Kidney tubule cell (primary cell): Measurements from ENCODE around the gene ABCF2.

Experiments used
- DNase-seq: peaks from one replicate; pipeline ENCODE4 v3.0.0-alpha.2; 2018; ENCODE audit warnings: low spot score

Gene ABCF2

GRCh38 chr7:151225948-151226510 is 976 bp downstream of the ABCF2 start:
- no peak for DNase-seq

- no peak for DNase-seq
Measured at GRCh38 chr7:151223728-151224127, 3.3 kb downstream of the ABCF2 start.

GRCh38 chr7:151218170-151218569 is 8.8 kb downstream of the ABCF2 start:
- no peak for DNase-seq

- DNase-seq, result no peak
Measured at GRCh38 chr7:151215396-151215795, 11.6 kb downstream of the ABCF2 start.

GRCh38 chr7:151213826-151214225 is 13.2 kb downstream of the ABCF2 start:
- DNase-seq, result no peak

- DNase-seq, result no peak
Measured at GRCh38 chr7:151212626-151213025, 14.4 kb downstream of the ABCF2 start.

- DNase-seq, result no peak
Measured at GRCh38 chr7:151211155-151211772, 15.7 kb downstream of the ABCF2 start.

GRCh38 chr7:151210087-151210854 is 16.7 kb downstream of the ABCF2 start, which contains the start of gene H2BK1:
Gene H2BK1, minus strand, starts transcription at chr7:151210488. Its CDS starts 170 bp downstream, at chr7:151210318.
- no peak for DNase-seq

GRCh38 chr7:151209588-151209987 is 17.4 kb downstream of the ABCF2 start:
- DNase-seq, result no peak

GRCh38 chr7:151208253-151208862 is 18.6 kb downstream of the ABCF2 start:
- DNase-seq, result no peak

GRCh38 chr7:151207804-151208203 is 19.2 kb downstream of the ABCF2 start:
- DNase-seq, result no peak

GRCh38 chr7:151207315-151207714 is 19.7 kb downstream of the ABCF2 start:
- no peak for DNase-seq

- DNase-seq, result no peak
Measured at GRCh38 chr7:151206914-151207313, 20.1 kb downstream of the ABCF2 start.

- no peak for DNase-seq
Measured at GRCh38 chr7:151205730-151206129, 21.3 kb downstream of the ABCF2 start.

GRCh38 chr7:151204383-151205032 is 22.5 kb downstream of the ABCF2 start:
- DNase-seq, result no peak

GRCh38 chr7:151202836-151203235 is 24.2 kb downstream of the ABCF2 start:
- no peak for DNase-seq

- DNase-seq, result no peak
Measured at GRCh38 chr7:151201751-151202150, 25.3 kb downstream of the ABCF2 start.

GRCh38 chr7:151201344-151201743 is 25.7 kb downstream of the ABCF2 start:
- DNase-seq, result no peak

GRCh38 chr7:151198945-151199848 is 27.8 kb downstream of the ABCF2 start:
- no peak for DNase-seq

- DNase-seq, result no peak
Measured at GRCh38 chr7:151197932-151198331, 29.1 kb downstream of the ABCF2 start.
